ENCODE measurements around the gene ARHGEF38.

ARHGEF38 gene

GRCh38 chr4:105619188-105619931 is 66.9 kb downstream of the ARHGEF38 start:
- DNase-seq = no peak

- DNase-seq = no peak
These were observed 68.4 kb downstream of the ARHGEF38 start for GRCh38 chr4:105620640-105621323.

- no peak for DNase-seq
These were observed 69.8 kb downstream of the ARHGEF38 start for GRCh38 chr4:105622269-105622668.

GRCh38 chr4:105623099-105623498 is 70.7 kb downstream of the ARHGEF38 start:
- DNase-seq = no peak

GRCh38 chr4:105624530-105624929 is 72.1 kb downstream of the ARHGEF38 start:
- no peak for DNase-seq

GRCh38 chr4:105625214-105625613 is 72.8 kb downstream of the ARHGEF38 start:
- DNase-seq = no peak

- DNase-seq = no peak
These were observed 74.4 kb downstream of the ARHGEF38 start for GRCh38 chr4:105626846-105627245.

GRCh38 chr4:105627620-105628019 is 75.2 kb downstream of the ARHGEF38 start:
- DNase-seq = no peak

- DNase-seq = no peak
These were observed 78.5 kb downstream of the ARHGEF38 start for GRCh38 chr4:105630670-105631655.

GRCh38 chr4:105631818-105632400 is 79.5 kb downstream of the ARHGEF38 start:
- no peak for DNase-seq

GRCh38 chr4:105632599-105632998 is 80.2 kb downstream of the ARHGEF38 start:
- no peak for DNase-seq

- DNase-seq = no peak
These were observed 80.8 kb downstream of the ARHGEF38 start for GRCh38 chr4:105633241-105633640.

GRCh38 chr4:105634402-105635080 is 82.1 kb downstream of the ARHGEF38 start:
- no peak for DNase-seq

- DNase-seq = no peak
These were observed 85.2 kb downstream of the ARHGEF38 start for GRCh38 chr4:105637408-105638176.

- DNase-seq = no peak
These were observed 89.4 kb downstream of the ARHGEF38 start for GRCh38 chr4:105641845-105642244.

- no peak for DNase-seq
These were observed 91.8 kb downstream of the ARHGEF38 start for GRCh38 chr4:105644257-105644656.

- no peak for DNase-seq
These were observed 93.0 kb downstream of the ARHGEF38 start for GRCh38 chr4:105645440-105645839.

- DNase-seq = no peak
These were observed 97.8 kb downstream of the ARHGEF38 start for GRCh38 chr4:105650190-105650589.

GRCh38 chr4:105651884-105652283 is 99.5 kb downstream of the ARHGEF38 start:
- no peak for DNase-seq

GRCh38 chr4:105652286-105652888 is 100.0 kb downstream of the ARHGEF38 start:
- DNase-seq = no peak
